Fibroblast of lung (primary cell): ENCODE measurements around the gene OR13C2.
"Not testable (repeated sequence)": the region's sequence is repeated elsewhere in the genome, so short reads cannot be mapped to it uniquely, and the experiment has no call there.

Experiments used
- CTCF ChIP-seq, 2 donors: IDR thresholded peaks in 1 of 2; conservative IDR thresholded peaks in 1 of 2; 1 replicate in 1 of 2; 2 replicates in 1 of 2; pipeline ENCODE4 v1.5.1; 2011 to 2012; ENCODE audit warnings: low read length in 2 of 2, control low read depth in 1 of 2, inconsistent platforms in 1 of 2, low read depth in 1 of 2, mild to moderate bottlenecking in 1 of 2
- EZH2 ChIP-seq: IDR thresholded peaks from 2 replicates; pipeline ENCODE4 v1.5.1; 2012; ENCODE audit warnings: low read length, control low read depth, mild to moderate bottlenecking; ENCODE audit errors: missing control alignments

GRCh38 chr9:104598749-104599148 is 6.7 kb downstream of the OR13C2 start:
- TF ChIP-seq CTCF (conservative IDR thresholded peaks at IDR 0.05 in 1 of 2, IDR thresholded peaks at IDR 0.05 in 1 of 2; ENCODE audit: low read depth in 1 of 2, low read length in 2 of 2); EZH2: not testable (repeated sequence)
